Lower leg skin (tissue), 4 donors: ENCODE results near the gene CT83. TPM values are rescaled to one million over a fixed set of nuclear protein-coding genes. Genes with fewer than 3 reads are reported as not detected.

Experiments used
- total RNA-seq, 4 donors: library from RNA; depleted of rRNA; stranded (reverse); fragments of >200 nt; gene quantifications; one replicate each; pipeline ENCODE4 v1.1.0, GENCODE V29; 2016

The CT83 gene
- total RNA-seq, 4 donors from 2014 or later = not detected

Other genes starting within 250 kb of the CT83 start
- gene SLC6A14, start 26.4 kb downstream of the CT83 start, total RNA-seq = 10 to 100 TPM in 3 of 4 donors, 1 to 10 TPM in 1; 5.0 to 16.6 (median 11.8) TPM